SKM-1 (cell line): ENCODE data around the gene DCUN1D2.
"Not testable (repeated sequence)": the region's sequence is repeated elsewhere in the genome, so short reads cannot be mapped to it uniquely, and the experiment has no call there.

Source experiments
- DNase-seq: peaks from one replicate; lab custom pipeline; 2025; ENCODE audit not compliant: unreplicated experiment; lab: John Stamatoyannopoulos, UW

The DCUN1D2 gene

DNA sequence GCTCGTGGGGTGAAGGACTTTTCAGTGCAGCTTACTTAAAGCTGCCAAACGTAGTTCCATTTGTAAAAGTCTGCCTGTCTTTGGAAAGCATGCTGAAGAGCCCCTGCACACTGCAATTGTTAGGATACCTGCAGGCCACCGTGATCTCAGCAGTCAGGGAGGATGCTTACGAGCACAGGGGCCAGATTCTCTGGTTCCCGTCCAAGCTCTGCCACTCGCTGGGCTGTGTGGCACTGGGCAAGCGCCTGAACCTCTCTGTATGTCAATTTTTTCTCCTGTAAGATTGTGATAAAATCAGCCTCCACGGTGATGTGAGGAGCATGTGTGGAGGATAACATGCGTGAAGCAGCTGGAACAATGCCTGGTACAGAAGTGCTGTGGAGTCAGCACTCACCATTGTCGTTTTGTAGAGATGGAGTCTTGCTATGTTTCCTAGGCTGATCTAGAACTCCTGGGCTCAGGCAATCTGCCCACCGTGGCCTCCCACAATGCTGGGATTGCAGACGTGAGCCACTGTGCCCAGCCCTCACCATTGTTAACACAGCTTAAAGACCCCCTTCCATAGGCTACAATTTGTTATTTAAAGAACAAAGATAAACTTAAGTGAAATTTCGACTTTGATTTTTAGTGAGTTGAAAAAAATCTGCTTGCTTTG is 40.7 kb downstream of the DCUN1D2 start:
- no peak for DNase-seq

DNA sequence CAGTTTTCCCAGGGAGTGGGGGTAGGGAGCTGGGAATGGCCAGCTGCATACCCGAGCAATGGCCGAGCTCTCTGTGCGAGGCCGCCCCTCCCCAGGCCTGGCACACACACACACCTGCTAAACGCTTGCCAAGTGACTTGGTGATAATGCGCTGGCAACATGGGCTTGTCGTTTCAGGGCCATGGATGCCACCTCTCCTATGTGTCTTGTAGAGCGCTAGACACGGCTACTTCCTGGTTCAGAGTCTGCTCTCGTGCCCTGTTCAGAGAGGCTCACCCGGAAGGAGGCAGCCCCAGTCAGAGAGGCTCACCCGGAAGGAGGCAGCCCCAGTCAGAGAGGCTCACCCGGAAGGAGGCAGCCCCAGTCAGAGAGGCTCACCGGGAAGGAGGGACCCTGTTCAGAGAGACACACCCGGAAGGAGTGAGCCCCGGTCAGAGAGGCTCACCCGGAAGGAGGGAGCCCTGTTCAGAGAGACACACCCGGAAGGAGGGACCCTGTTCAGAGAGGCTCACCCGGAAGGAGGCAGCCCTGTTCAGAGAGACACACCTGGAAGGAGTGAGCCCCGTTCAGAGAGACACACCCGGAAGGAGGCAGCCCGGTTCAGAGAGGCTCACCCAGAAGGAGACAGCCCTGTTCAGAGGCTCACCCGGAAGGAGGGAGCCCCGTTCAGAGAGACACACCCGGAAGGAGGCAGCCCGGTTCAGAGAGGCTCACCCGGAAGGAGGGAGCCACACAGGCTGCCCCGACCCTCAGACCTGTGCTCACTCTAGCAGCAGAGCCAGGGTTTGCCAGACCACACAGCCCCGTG is 41.4 kb downstream of the DCUN1D2 start:
- DNase-seq, result peak; percentile 84

DNA sequence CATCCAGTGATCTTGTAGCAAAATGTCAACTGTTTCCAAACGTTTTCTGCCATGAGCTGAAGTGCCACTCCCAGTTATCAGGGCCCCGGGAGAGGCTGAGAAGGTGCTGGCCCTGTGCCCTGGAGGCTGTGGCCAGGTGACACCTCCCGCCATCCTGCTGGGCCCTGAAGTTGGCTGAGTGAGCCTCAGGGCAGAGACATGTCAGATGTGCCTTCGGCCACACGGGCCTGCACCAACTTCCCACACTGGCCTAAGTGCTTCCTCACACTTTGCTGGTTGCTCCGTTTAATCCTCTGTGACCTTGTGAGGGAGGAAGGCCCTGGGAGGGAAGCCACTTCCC is 42.0 kb downstream of the DCUN1D2 start:
- no peak for DNase-seq

DNA sequence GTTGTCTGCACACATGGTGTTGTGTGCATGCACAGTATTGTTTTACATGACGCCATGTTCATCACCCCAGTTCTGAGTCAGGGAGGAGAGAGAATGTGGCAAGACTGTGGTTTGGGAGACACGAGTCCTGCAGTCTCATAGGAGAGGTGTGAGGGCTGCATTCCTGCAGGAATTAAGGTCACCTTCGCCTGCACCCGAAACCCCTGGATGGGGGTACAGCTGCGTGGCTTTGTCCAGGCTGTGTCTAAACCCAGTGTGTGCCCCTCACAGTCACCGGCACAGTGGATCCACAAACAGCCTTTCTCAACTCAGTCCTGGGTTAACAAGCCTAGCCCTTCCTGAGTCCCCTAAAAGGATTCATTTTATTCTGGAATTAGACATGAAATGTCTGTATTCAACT is 42.9 kb downstream of the DCUN1D2 start:
- no peak for DNase-seq

DNA sequence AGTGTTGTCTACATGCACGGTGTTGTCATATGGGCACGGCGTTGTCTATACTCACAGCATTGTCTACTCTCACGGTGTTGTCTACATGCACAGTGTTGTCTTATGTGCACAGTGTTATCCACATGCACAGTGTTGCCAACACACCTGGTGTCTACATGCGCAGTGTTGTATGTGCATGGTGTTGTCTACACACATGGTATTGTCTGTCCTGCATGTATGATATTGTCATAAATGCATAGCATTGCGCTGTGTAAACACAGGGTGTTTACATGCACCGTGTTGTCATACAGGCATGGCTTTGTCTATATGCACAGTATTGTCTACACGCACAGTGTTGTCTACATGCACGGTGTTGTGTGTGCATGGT is 44.0 kb downstream of the DCUN1D2 start:
- no peak for DNase-seq

DNA sequence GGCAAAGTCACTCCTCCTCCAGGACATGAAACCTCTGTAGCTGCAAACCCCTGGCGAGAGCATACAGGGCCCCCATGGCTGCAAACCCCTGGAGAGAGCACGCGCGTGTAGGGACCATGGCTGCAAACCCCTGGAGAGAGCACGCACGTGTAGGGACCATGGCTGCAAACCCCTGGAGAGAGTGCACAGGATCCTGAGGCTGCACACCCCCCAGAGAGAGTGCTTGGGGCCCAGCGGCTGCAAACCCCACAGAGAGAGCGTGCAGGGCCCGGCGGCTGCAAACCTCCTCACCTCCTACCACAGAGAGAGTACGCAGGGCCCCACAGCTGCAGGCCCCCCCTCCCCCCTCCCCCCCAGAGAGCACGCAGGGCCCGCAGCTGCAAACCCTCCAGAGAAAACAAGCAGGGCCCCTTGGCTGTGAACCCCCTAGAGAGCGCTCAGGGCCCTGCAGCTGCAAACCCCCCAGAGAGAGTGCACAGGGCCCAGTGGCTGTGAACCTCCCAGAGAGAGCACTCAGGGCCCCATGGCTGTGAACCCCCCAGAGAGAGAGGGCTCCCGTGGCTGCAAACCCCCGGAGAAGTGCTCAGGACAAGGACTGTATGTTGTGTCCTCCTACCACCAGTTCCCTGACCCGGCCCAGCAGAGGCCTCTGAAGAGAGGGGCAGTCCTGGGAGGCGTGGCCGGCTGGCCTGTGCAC is 44.6 kb downstream of the DCUN1D2 start:
- DNase-seq, result no peak

DNA sequence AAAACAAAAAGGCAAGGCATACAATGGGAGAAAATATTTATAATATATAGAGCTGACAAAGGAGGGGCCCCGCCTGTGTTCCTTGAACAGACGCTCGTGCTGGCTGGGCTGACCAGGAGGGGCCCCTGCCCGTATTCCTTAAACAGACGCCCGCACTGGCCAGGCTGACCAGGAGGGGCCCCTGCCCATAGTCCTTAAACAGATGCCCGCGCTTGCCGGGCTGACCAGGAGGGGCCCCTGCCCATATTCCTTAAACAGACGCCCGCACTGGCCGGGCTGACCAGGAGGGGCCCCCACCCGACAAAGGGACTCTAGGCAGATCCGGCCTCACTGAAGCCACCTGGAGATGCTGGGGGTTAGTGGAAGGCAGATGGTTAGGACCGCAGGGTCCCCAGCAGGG is 46.5 kb downstream of the DCUN1D2 start:
- DNase-seq, result no peak

DNA sequence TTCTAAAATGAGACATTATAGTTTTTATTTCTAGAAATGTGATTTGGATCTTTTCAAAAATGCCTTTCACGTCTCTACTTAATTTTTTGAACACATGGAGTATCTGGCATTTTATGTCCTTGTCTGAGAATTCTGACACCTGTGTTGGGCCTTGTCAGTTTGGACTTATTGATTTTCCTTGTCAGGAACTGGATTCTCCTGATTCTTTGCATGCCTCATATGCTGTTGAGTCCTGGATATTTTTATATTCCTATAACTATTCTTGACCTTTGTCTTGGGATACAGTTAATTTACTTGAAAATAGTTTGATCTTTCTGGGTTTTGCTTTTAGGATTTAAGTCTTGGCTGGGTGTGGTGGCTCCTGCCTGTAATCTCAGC is 47.5 kb downstream of the DCUN1D2 start:
- DNase-seq, result no peak

DNA sequence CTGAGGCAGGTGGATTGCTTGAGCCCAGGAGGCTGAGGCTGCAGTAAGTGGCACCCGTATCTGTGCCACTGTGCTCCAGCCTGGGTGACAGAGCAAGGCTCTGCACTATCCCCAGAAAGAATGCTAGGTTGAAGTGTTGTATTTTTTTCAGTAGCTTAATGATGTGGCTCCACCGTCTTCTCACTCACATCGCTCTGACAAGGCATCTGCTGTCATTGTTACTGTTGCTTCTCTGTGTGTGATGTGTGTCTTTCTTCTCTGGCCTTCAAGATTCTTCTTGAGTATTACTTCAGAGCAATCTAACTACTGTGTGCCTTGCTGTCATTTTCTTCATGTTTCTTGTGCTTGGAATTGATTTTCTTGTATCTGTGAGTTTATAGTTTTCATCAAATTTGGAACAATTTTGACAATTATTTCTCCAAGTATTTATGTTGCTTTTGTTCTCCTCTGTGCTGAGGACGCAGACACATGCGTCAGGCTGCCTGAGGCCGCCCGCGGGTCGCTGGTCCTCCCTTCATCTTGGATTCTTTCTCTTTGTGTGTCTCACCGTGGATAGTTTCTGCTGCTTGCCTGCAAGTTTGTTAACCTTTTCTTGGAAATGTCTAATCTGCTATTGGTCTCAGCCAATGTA is 48.0 kb downstream of the DCUN1D2 start:
- no peak for DNase-seq

DNA sequence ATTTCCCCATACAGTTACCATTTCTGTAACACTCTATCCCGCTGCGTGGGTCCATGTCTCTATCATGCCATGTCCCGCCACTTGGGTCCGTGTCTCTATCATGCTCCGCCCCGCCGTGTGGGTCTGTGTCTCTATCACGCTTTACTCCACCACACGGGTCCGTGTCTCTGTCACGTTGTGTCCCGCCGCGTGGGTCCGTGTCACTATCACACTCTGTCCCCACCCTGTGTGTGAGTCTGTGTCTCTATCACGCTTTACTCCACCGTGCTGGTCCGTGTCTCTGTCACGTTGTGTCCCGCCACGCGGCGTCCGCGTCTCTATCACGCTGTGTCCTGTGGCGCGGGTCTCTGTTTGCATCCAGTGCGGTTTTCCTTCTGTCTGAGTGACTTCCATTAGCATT is 48.9 kb downstream of the DCUN1D2 start:
- DNase-seq, result no peak

DNA sequence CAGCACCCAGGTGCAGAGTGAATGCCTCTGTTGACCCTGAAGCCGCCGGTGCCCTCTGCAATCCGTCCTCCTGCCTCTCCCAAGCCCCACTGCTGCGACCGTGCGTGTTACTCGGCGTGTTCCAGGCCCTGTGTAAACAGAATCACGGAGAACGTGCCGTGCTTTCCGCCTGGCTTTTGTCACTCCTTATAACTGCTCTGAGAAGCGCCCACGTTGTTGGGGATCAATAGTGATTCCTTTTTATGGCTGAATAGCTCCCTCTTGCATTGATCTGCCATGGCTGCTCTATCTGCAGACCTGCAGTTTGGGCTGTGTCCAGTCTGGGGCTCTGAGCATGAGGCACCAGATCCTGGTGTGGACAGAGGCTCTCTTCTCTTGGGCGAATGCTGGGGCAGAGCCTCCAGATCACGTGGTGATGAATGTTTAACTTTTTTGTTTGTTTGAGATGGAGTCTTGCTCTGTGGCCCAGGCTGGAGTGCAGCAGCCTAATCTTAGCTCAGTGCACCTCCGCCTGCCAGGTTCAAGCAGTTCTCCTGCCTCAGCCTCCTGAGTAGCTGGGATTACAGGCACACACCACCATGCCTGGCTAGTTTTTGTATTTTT is 53.0 kb downstream of the DCUN1D2 start:
- DNase-seq, result no peak

DNA sequence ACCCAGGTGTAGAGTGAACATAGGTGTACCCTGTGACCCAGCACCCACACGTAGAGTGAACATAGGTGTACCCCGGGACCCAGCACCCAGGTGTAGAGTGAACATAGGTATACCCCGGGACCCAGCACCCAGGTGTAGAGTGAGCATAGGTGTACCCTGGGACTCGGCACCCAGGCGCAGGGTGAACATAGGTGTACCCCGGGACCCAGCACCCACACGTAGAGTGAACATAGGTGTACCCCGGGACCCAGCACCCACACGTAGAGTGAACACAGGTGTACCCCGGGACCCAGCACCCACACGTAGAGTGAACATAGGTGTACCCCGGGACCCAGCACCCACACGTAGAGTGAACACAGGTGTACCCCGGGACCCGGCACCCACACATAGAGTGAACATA is 53.6 kb downstream of the DCUN1D2 start:
- DNase-seq, result not testable (repeated sequence)

DNA sequence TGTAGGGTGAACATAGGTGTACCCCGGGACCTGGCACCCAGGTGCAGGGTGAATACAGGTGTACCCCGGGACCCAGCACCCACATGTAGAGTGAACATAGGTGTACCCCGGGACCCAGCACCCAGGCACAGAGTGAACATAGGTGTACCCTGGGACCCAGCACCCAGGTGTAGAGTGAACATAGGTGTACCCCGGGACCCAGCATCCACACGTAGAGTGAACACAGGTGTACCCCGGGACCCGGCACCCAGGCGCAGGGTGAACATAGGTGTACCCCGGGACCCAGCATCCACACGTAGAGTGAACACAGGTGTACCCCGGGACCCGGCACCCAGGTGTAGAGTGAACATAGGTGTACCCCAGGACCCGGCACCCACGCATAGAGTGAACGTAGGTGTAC is 54.6 kb downstream of the DCUN1D2 start:
- DNase-seq, result not testable (repeated sequence)

DNA sequence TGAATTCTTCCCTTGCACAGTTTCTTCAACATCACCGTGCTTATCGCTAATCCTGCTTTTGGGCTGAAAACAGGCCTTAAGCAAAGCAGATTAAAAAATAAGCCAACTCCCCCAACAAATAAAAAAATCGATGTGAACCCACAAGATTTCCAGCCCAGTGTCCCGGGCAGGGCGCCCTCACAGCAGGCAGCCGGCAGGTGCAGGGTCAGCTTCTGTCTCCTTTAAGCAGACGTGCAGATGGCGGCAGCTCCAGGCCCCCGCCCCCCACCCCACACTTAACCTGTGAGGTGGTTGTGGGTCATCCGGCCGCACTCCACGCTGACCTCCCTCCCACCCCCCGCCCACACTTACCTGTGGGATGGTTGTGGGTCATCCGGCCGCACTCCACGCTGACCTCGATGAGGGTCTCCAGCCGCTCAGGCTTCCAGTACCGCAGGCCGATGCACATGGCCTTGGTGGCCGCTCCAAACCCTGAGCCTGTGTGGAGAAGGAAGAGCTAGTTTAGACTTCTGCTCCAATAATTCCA is 57.1 kb downstream of the DCUN1D2 start:
- no peak for DNase-seq

DNA sequence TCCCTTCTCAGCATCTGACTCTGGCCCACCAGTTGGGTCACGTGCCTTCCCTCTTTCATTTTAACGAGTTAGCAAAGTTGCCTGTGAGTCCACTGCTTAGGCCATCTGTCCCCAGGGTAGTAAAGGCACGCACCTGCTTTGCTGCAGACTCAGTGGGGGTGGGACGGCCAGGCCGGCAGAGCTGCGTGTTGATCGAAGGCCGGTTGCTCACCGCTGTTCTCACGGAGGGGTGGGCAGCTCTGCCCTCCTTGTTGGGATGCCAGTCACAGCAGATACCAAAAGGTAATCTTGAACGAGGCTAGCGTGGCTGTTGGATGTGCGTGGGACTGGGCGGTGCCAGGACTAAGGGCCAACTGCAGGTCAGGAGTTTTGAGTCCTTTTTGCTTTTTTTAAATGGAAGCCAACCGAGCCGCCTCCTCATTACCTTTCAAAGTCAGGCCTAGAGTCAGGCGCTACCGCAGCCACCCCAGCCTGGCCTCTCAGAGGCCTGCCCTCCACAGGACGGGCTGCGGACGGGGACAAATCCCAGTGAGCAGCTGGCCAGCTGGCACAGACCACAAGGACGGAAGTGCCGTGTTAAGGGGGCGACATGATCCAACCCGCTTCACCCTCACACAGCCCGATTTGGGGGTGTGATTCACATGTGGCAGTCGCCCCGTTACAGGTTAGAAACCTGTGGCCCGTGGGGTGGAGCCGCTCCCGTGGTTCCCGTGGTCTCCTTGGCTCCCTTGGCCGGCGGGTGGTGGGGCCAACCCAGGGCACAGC is 57.8 kb downstream of the DCUN1D2 start:
- no peak for DNase-seq

DNA sequence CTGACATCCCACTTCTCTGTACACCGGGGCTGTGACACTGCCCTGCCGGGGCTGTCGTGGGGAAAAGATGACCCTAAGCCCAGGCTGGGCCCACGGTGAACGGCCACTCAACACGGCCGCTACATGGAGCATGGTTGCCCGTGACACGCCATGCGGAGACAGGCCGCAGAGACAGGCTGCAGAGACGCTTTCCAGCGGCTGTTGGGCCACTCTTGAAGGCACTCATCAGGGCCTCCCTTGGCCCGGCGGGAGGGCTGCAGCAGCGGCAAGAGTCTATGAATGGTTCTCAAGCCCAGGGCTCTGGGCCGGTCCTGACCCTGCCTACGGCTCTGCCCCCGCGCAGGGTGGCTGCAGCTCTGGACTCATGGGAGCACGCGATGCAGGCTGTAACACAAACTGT is 59.3 kb downstream of the DCUN1D2 start:
- DNase-seq, result no peak

DNA sequence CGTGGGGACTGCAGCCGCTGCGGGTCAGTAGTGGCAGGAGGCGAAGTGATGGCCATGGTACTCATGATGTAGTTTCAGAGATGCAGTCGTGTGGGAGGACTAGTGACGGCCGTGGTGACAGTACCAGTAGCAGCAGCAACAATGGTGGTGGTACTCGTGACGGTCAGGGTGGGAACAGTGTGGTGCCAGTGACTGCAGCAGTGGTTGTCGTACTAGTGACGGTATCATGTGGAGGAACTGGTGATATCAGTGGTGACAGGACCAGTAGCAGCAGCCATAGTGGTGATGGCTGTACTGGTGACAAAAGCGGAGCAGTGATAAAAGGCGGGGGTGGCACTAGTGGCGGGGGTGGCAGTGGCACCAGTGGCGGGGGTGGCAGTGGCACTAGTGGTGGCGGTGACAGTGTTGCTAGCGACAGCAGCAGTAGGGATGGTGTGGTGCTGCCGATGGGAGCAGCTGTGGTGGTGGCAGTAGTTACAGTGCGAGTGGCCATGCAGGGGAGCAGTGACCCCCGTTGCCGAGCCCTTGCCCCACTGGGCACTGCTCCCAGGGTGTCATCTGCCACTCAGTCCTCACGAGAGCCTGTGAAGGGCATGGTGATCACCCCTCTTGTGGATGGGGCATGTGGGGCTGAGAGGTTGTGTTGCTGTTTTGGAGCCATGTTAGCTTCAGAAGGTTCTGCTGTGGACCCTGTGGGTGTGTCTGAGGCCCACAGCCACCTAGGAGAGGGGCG is 60.0 kb downstream of the DCUN1D2 start:
- DNase-seq, result no peak

DNA sequence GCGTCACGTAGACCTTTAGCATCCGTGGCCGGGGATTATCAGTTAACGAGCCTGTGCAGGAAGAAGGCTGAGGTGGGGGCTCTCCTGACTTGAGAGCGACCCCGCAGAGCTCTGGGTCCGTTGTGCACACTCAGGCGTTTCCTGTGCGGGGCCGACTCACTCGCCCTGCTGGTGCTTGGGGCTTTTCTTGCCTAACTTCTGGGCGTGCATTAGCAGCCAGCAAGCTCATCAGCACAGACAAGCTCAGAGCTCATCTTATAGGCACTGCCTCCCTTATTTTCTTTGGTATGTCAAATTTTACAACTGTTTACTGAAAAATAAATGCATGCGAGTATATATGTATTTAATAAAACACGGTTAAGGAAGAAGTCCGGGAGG is 60.9 kb downstream of the DCUN1D2 start:
- DNase-seq, result no peak

DNA sequence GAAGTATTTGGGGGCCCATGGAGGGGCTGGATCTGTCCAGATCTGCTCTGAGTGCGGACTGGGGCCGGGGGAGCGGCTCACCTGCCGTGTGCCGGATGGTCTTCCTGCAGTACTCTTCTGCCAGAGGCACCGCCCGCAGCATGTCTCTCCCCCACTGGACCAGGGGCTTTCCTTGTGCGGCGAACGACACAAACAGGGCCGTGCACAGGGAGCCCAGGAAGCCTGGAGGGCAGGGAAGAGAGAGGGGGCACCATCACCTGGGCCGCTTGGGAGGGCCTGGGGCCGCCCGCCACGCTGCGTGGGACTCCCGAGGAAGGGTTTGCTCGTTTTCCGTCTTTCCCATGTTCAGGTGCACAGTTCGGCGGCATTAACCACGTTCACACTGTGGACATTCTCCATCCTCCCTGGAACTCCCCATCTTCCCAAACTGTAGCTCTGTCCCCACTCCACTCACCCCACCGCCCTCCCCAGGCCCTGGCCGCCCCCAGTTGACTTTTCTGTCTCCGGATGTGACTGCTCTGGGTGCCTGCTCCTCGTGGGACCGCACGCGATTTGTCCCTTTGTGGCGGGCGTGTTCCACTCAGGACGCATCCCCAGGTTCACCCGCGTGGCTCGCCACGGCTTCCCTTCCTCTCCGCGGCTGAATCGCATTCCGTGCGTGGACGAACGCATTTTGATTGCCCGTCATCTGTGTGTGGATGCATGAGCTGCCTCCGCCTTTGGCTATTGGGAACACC is 61.5 kb downstream of the DCUN1D2 start:
- no peak for DNase-seq
